Hematopoietic multipotent progenitor cell treated with erythropoietin and hydrocortisone succinate and interleukin-3 and kit ligand, for 4 days (in vitro differentiated cells): ENCODE data around the gene FAM111B.
A peak's percentile ranks its signal among the peaks of the same experiment; 100 is the strongest.
"Not testable (repeated sequence)": the region's sequence is repeated elsewhere in the genome, so short reads cannot be mapped to it uniquely, and the experiment has no call there.

Experiments
- DNase-seq: peaks from one replicate; pipeline ENCODE4 v3.0.0-alpha.2; 2015

Gene FAM111B

GRCh38 chr11:59106363-59107336 lies at the start of gene FAM111B:
Gene FAM111B, plus strand, starts transcription at chr11:59107237. Its CDS starts 2,389 bp downstream, at chr11:59109626.
- peak; percentile 94 for DNase-seq

GRCh38 chr11:59058120-59059033 lies 48.7 kb upstream of the FAM111B start:
- DNase-seq, result peak; percentile 94

DNA sequence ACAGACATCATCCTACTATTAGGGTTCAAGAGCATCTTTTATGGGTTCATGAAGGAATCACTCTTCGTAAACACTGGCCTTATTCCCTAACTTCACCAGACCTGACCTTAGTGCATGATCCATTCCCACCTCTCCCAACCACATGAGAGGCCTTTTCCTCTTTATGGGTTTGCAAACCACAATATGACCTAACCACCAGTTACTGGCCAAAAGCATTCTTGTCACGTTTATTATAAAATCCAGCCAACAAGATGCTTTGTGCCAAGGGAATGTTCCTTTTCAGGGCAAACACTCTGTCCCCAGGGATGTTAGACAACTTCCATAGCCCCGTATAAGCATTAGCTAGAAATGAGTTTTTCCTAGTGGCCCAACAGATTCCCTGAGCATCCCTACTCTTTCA lies 46.9 kb upstream of the FAM111B start:
- DNase-seq, result not testable (repeated sequence)

DNA sequence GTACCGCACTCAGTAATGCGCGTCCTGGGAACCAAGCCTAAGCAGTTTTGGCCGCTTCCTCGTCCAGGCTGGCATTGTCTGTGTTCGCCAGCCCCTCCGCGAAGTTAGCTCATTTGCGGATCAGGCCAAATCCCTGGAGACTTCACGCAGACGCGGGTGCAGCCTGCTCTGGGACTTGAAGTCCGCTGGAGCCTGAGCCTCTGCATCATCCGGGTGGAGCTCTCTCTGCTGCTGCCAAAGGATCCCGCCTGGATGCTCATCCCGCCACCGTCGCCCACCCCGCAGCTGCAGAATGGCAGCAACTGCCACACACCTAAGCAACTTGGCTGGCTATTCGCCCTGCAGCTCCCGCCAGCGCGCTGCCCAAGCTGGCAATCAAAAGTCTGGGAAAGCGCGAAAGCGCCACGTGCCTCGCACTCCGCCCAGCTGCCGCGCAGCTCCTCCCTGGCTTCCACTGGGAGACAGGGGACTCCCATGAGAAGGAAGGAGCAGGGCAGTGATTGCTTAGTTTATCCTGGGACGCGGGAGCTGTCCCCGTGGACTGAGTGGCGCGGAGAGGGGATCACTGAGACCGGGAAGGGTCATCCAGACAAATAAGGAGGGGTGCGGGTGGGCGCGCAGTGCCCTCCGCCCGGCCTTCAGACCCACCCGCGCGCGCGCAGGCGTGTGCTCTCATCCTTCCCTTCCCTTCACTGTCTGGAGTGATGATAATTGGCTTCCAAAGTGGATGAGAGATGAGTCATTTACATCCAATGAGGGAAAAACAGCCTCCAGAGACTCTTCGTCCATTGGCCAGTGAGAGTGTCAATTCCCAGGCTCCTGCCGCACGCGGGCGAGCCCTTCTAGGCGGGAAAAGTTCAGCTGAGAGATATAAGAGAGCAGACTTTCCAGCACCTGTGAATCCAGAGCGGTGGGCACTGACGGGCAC lies 44.2 kb upstream of the FAM111B start:
- DNase-seq, result no peak

GRCh38 chr11:59063996-59064727 lies 42.9 kb upstream of the FAM111B start:
- DNase-seq, result not testable (repeated sequence)

- DNase-seq, result no peak
Measured at GRCh38 chr11:59069087-59069486, 38.0 kb upstream of the FAM111B start.

- DNase-seq, result peak; percentile 60
Measured at GRCh38 chr11:59076876-59077571, 30.0 kb upstream of the FAM111B start.

DNA sequence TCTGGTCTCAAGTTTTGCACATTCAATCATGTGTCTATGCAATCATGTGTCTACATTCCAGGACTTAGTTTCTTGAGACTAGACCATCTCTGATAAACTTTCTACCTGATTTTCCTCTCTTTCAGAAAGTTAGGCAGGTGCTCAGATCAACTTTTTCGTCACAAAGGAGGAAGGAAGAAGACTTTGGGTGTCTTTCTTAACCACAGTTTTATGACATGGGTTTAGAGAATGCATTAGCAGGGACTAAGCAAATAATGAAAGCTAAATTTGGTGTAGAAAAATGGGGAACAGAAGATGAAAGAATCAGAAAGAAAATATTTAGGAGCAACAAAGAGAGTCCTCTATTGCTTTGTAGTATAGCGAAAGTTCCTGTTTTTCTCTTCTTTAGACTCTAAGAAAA lies 28.6 kb upstream of the FAM111B start:
- no peak for DNase-seq

DNA sequence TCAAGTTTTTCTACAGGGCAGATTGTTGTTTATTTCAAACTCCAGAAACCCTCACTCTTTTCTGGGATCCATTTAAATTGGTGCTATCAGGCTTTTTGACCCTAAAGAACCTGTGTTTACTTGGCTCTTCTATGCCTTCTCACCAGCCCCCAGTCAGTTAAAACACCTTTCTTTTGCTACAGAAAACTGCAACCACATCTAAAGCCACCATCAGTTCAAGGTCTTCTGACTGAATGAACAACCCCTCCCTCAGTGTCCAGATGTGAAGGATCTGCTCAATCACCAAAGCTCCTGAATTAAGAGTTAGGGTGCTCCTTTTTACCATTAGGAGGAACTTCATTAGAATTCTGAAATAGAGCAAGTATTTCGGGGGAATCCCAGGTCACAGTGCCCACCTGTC lies 28.0 kb upstream of the FAM111B start:
- DNase-seq, result no peak

DNA sequence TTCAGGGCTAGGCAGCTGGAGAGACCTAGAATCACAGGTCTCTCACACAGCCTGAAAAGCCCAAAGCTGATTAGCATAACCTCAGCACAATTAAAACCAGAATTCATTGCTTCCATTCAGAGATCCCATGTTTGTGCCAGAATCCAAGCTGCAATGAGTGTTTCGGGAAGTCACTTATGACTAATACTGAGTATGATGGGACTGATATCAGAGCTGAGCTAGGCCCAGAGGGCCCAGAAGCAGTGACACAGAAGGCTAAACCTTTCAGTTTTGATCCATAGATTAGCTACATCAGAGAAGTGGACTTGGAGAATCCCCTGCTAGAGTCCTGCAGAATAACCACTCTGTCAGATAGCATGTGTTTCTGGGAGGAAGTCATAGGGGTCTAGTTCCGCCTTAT lies 26.6 kb upstream of the FAM111B start:
- not testable (repeated sequence) for DNase-seq

DNA sequence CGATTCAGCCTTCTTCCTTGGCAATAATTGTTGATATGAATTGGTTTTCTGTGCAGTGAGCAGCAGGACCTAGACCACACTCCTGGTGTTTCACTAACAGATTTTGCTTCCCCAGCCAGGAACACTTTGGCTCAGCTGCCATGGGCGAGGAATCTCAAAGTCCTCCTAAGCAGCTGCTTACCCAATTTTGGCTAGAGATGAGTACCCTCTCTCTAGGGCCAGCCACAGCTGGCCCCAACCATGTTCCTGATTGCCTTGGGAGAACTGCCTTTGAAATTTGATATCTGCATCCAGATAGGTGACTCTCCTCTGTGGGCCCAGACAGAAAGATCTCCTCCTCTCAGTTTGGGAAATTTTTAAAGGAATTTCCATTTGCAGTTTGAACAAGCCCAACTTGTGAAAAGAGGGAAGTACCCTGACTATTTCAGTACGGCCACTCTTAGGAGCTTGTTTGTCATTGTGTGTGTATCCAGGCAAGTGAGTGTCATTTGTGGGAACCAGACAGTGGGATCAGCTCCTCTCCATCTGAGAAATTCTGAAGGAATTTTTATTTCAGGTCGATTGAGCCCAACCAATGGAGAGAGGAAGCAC lies 25.5 kb upstream of the FAM111B start:
- not testable (repeated sequence) for DNase-seq

GRCh38 chr11:59086007-59086406 lies 21.0 kb upstream of the FAM111B start, which contains the start of gene GLYATL1B:
Gene GLYATL1B, plus strand, starts transcription at chr11:59086307. Its CDS starts 0 bp downstream, at chr11:59086307.
- DNase-seq, result not testable (repeated sequence)

DNA sequence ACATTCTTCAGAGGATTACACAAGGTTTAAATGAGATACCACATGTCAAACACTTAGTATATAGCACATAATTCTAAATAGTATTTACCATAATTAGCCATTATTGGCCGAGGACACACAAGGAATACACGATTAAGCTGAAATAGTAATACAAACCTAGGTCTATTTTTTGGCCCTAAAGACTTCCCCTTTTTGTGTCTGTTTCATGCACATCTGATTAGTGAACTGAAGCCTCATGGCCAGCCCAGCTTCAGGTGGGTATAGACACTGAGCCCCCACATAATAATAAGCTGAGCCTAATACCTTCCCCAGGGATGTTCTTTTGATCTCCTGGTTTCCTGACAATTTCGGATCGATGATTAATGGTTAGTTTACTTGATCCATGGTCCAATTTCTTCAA lies 18.9 kb upstream of the FAM111B start:
- DNase-seq, result no peak

- not testable (repeated sequence) for DNase-seq
Measured at GRCh38 chr11:59093576-59093975, 13.5 kb upstream of the FAM111B start.

DNA sequence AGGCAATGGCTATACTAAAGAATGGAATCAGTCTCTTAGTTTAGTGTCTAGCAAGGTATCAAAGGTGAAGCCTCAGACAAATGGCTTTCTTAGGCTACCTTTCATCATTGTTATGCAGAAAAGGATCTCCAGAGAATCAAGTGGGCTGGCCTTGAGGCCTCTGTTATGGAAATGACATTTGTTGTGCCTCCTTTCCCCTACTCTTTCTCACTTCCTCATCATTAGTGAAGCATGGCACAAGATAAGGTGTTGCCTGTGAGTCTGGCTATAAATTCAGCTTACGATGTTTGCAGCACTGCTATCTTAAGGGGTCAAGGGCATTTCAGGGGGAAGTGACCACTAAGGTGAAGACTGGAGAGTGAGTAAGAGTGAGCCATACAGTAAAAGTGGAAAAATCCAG lies 11.8 kb upstream of the FAM111B start:
- not testable (repeated sequence) for DNase-seq

DNA sequence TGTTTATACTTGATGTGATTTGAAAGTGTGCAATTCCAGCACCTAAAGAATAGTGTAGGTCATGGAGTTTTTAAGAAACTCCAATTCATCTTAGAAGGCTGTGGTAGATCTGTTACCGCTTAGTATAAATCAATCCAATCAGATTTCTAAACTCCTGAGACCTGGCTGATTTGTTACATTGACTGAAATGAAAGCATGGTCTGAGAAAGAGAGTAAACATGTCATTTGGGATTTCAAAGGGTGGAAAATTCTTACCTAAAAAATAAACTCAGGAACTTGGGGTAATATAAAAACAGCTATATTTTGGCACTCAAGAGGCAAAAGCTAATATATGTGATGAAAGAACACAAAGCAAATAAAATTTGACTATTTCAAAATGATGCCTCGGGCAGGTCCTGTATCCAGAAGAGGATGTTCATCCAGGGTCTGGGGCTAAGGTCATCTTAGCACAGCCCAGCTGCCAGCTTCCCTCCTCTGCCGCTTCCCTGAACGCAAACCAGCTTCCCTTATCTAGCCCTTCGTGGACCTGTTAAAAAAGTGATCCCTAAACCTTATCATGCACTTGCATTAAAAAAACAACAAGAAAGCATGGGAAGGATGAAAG lies 11.0 kb upstream of the FAM111B start:
- not testable (repeated sequence) for DNase-seq

- DNase-seq, result peak; percentile 86
Measured at GRCh38 chr11:59097113-59097708, 9.8 kb upstream of the FAM111B start.

DNA sequence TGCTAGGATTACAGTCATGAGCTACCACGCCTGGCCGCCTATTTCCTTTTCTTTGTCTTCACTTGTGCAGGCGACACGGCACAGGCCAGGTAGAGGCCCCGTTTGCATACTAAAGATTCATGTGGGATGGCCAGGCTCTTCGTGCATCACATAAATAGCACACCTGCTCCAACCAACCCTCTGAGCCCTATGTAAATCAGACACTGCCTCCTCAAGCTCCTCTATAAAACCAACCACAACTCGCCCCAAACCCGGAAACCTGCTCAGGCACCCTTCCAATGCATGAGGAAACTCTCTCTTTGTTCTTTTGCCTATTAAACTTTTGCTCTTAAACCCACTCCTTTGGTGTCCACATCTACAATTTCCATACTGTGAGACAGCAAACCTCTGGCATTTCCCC lies 9.1 kb upstream of the FAM111B start:
- DNase-seq, result not testable (repeated sequence)

DNA sequence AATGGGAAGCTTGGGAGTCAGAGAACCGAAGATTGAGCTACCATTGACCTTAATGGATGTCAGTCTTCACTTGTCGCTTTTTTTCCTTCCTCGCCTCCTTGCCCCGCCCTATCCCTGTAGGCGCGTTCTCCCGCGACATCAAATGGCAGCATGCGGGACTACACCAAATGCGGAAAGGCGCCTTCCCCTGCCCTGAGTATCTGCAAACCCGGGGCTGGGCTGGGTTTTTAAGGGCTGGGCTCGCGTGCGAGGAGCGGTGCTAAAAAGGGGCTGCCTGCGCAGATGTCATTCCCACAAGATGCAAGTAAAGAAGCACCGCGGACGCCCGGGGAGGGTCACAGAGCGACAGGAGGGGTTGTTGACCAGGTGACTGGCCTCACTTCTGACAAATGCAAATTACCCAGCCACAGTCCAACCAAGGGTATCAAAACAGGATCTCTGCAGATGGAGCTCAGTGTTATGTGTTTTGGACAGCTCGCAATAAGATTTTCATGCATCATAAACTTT lies 4.7 kb upstream of the FAM111B start:
- peak; percentile 93 for DNase-seq
